Gastrocnemius medialis (tissue), 4 donors: ENCODE measurements around the gene MASTL.

ENCODE experiments used
- CTCF ChIP-seq, 5 experiments: fragments of 450-650 bp in 3 of 5; fragments of 200-600 bp in 2 of 5; sonication (generic) in 2 of 5; IDR thresholded peaks in 4 of 5; conservative IDR thresholded peaks in 1 of 5; 1 replicate in 4 of 5; 2 replicates in 1 of 5; pipeline ENCODE4 v1.5.1; 2016 to 2019; ENCODE audit warnings: antibody characterized with exemption in 5 of 5, mild to moderate bottlenecking in 3 of 5, moderate library complexity in 3 of 5
- POLR2A ChIP-seq, 2 donors: fragments of 450-650 bp; IDR thresholded peaks; one replicate each; pipeline ENCODE4 v1.6.1; 2017; ENCODE audit warnings: antibody characterized with exemption in 2 of 2, mild to moderate bottlenecking in 2 of 2, moderate library complexity in 2 of 2

- TF ChIP-seq CTCF (IDR thresholded peaks at IDR 0.05 in 4 of 5, conservative IDR thresholded peaks at IDR 0.05 in 1 of 5) (no peak), POLR2A (IDR thresholded peaks at IDR 0.05) (no peak)
These were observed 11.5 kb upstream of the MASTL start for GRCh38 chr10:27143686-27144085.
